Naive B cell (primary cell): Measurements from ENCODE around the gene LANCL2. TPM values are rescaled to one million over a fixed set of nuclear protein-coding genes. Genes with fewer than 3 reads are reported as not detected.
"Not testable (repeated sequence)": the region's sequence is repeated elsewhere in the genome, so short reads cannot be mapped to it uniquely, and the experiment has no call there.

ENCODE experiments used
- ATAC-seq, 2 donors: fragments of 150-1000 bp; cut with Tn5 transposase; 2 replicates each; pipeline ENCODE4 v1.10.0; 2021; ENCODE audit warnings: low read depth in 2 of 2, mild to moderate bottlenecking in 2 of 2, moderate library complexity in 2 of 2
- DNase-seq: peaks from one replicate; pipeline ENCODE4 v3.0.0; 2022
- H3K27ac Mint-ChIP-seq, 6 donors: one replicate each; pipeline ENCODE4 v1.8.0; 2020 to 2022; ENCODE audit warnings: mild to moderate bottlenecking in 6 of 6, mixed read lengths in 6 of 6, moderate library complexity in 5 of 6, inconsistent platforms in 2 of 6
- H3K27me3 Mint-ChIP-seq, 3 donors: one replicate each; pipeline ENCODE4 v1.8.0; 2021 to 2022; ENCODE audit warnings: mixed read lengths in 3 of 3, mild to moderate bottlenecking in 1 of 3
- H3K36me3 Mint-ChIP-seq, 2 donors: one replicate each; pipeline ENCODE4 v1.8.0; 2020 to 2022; ENCODE audit warnings: mixed read lengths in 2 of 2, inconsistent platforms in 1 of 2, mild to moderate bottlenecking in 1 of 2
- H3K4me1 Mint-ChIP-seq, 3 donors: one replicate each; pipeline ENCODE4 v1.8.0; 2020 to 2022; ENCODE audit warnings: mixed read lengths in 3 of 3, inconsistent platforms in 1 of 3, mild to moderate bottlenecking in 1 of 3, moderate library complexity in 1 of 3
- H3K4me3 Mint-ChIP-seq, 8 donors: one replicate each; pipeline ENCODE4 v1.8.0; 2020 to 2022; ENCODE audit warnings: mild to moderate bottlenecking in 8 of 8, mixed read lengths in 8 of 8, moderate library complexity in 8 of 8, inconsistent platforms in 2 of 8
- H3K9me3 Mint-ChIP-seq, 7 donors: one replicate each; pipeline ENCODE4 v1.8.0; 2020 to 2022; ENCODE audit warnings: mixed read lengths in 7 of 7, mild to moderate bottlenecking in 5 of 7, inconsistent platforms in 2 of 7, moderate library complexity in 1 of 7
- polyA plus RNA-seq, 6 donors: library from polyadenylated mRNA; unstranded; fragments of 300-500 nt; fragmentation: Illumina TruSeq; gene quantifications; one replicate each; pipeline ENCODE4 v1.2.3, GENCODE V29; 2021; ENCODE audit warnings: low read depth in 6 of 6

Gene LANCL2
- polyA plus RNA-seq, 6 donors from 2014 or later: 6.5 to 8.8 (median 6.9) TPM

GRCh38 chr7:55344840-55345239, 20.3 kb upstream of the LANCL2 start:
- ATAC-seq: no peak
- no peak overlapping the region for H3K4me3 Mint-ChIP-seq

DNA sequence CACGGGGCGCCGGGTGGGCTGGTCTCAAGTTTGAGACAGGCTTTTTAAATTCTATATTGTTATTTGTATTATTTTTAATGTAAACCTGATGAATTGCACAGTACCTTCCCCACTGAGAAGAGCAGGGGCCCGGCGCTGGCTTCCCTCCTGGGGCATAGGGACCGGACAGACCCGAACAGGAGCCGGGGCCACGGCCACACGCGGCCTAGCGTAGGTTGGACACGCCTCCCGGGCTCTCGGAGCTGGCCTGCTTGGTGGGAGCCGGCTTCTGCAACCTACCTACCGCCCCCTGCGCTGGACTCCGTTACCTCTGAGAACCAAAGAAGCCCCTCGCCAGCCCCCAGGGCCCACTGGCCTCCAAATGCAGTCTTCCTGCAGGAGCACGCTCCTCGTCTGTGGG, 19.8 kb upstream of the LANCL2 start:
- H3K9me3 Mint-ChIP-seq: peaks cover 0 to 2% (median 0%) of the 10 kb centered on the region in 7 donors
- no peaks in the 10 kb centered on the region for H3K36me3 Mint-ChIP-seq
- DNase-seq (no peak), ATAC-seq (no peak)
- no peak overlapping the region for H3K27ac Mint-ChIP-seq
- H3K4me1 Mint-ChIP-seq: no peaks in the 10 kb centered on the region
- peaks cover 12 to 22% (median 15%) of the 10 kb centered on the region in 3 donors for H3K27me3 Mint-ChIP-seq
- no peak overlapping the region for H3K4me3 Mint-ChIP-seq

More at GRCh38 chr7:55344840-55345239, 20.3 kb upstream of the LANCL2 start:
- Mint-ChIP-seq H3K27ac (no peak overlapping the region), H3K4me1 (no peaks in the 10 kb centered on the region), H3K27me3 (peaks cover 12 to 17% (median 15%) of the 10 kb centered on the region in 3 donors), H3K9me3 (peaks cover 0 to 3% (median 0%) of the 10 kb centered on the region in 7 donors), H3K36me3 (no peaks in the 10 kb centered on the region)
- DNase-seq: no peak

GRCh38 chr7:55348502-55348901, 16.6 kb upstream of the LANCL2 start:
- DNase-seq: no peak
- Mint-ChIP-seq H3K9me3 (peaks cover 0 to 2% (median 0%) of the 10 kb centered on the region in 7 donors), H3K36me3 (no peaks in the 10 kb centered on the region), H3K4me3 (no peak overlapping the region), H3K27me3 (peaks cover 12 to 29% (median 28%) of the 10 kb centered on the region in 3 donors), H3K27ac (no peak overlapping the region), H3K4me1 (no peaks in the 10 kb centered on the region)
- no peak for ATAC-seq

DNA sequence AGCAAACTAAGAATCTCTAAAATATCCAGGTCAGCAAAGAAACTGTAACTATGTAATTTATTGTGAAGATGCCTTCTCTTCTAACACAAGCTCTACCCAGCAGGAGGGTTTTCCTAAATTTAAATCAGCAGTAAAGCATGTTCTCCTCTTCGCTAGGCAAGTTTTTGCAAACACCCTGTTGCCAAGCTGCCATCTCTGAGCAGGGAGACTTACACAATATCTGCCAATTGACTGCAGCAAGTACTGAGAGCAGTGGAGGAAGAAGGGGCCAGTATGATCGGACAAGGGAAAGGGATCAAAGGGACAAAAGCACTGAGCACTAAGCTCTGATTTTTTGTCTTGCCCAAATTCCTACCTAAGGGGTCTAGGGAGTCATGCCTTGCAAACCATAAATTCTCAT, 16.0 kb upstream of the LANCL2 start:
- DNase-seq: no peak
- H3K9me3 Mint-ChIP-seq: peaks cover 0 to 2% (median 0%) of the 10 kb centered on the region in 7 donors
- peaks cover 12 to 31% (median 28%) of the 10 kb centered on the region in 3 donors for H3K27me3 Mint-ChIP-seq
- no peaks in the 10 kb centered on the region for H3K36me3 Mint-ChIP-seq
- ATAC-seq: no peak
- no peaks in the 10 kb centered on the region for H3K4me1 Mint-ChIP-seq
- H3K27ac Mint-ChIP-seq: no peak overlapping the region
- no peak overlapping the region for H3K4me3 Mint-ChIP-seq

GRCh38 chr7:55350281-55350680, 14.9 kb upstream of the LANCL2 start:
- Mint-ChIP-seq H3K36me3 (no peaks in the 10 kb centered on the region), H3K4me1 (no peaks in the 10 kb centered on the region), H3K27ac (no peak overlapping the region), H3K4me3 (no peak overlapping the region), H3K27me3 (peaks cover 12 to 37% (median 33%) of the 10 kb centered on the region in 3 donors), H3K9me3 (peaks cover 0 to 2% (median 0%) of the 10 kb centered on the region in 7 donors)
- DNase-seq (no peak), ATAC-seq (no peak)

DNA sequence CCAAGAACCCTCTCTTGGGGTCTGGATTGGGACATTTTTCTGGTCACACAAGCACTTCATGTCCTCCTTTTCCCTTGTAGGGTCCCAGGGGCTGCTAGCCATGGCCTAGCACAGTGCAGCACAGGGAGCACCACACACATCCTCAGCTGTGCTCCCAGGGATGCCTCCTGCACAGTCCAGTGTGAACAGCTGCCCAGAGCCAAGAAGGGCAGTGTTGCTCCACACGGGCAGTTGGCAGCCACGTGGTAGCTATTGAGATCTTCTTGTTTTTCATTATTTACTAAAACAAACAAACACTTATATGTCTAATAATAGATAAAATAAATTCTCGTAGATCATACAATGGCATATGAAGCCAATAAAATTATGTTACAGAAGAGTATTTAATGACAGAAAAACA, 13.9 kb upstream of the LANCL2 start:
- Mint-ChIP-seq H3K9me3 (peaks cover 0 to 1% (median 0%) of the 10 kb centered on the region in 7 donors), H3K27me3 (peaks cover 8 to 31% (median 26%) of the 10 kb centered on the region in 3 donors), H3K4me1 (no peaks in the 10 kb centered on the region), H3K36me3 (no peaks in the 10 kb centered on the region), H3K27ac (no peak overlapping the region), H3K4me3 (no peak overlapping the region)
- no peak for DNase-seq
- ATAC-seq: no peak

GRCh38 chr7:55352947-55353273, 12.2 kb upstream of the LANCL2 start:
- peaks cover 3 to 30% (median 21%) of the 10 kb centered on the region in 3 donors for H3K27me3 Mint-ChIP-seq
- not testable (repeated sequence) for H3K4me1 Mint-ChIP-seq, H3K4me3 Mint-ChIP-seq, H3K27ac Mint-ChIP-seq, H3K36me3 Mint-ChIP-seq, ATAC-seq, H3K9me3 Mint-ChIP-seq, DNase-seq

DNA sequence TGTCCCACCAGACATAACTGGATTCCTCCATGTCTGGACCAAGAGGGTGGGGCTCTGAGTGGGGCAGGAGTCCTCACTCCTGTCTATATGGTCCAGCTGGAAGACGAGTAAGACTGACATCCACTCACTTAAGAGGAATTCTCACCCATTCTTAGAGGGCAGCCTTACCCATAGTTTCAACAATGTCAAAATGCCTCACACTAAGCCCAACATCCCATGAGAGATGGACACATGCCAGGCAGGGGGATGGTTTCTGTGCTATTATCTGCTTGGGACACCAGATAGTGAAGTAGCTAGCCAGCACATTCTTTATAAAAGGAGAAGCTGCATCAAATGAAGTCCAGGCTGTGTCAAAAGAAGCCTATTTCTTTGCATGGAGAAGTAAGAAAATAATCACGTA, 4.7 kb upstream of the LANCL2 start:
- peak overlapping the region in 1 of 8 donors; percentile 25 for H3K4me3 Mint-ChIP-seq
- H3K9me3 Mint-ChIP-seq: peaks cover 0 to 2% (median 0%) of the 10 kb centered on the region in 7 donors
- no peak overlapping the region for H3K27ac Mint-ChIP-seq
- no peaks in the 10 kb centered on the region for H3K36me3 Mint-ChIP-seq
- ATAC-seq (no peak), DNase-seq (no peak)
- peaks cover 5 to 13% (median 8%) of the 10 kb centered on the region in 3 donors for H3K4me1 Mint-ChIP-seq
- peaks cover 13 to 27% (median 19%) of the 10 kb centered on the region in 3 donors for H3K27me3 Mint-ChIP-seq

DNA sequence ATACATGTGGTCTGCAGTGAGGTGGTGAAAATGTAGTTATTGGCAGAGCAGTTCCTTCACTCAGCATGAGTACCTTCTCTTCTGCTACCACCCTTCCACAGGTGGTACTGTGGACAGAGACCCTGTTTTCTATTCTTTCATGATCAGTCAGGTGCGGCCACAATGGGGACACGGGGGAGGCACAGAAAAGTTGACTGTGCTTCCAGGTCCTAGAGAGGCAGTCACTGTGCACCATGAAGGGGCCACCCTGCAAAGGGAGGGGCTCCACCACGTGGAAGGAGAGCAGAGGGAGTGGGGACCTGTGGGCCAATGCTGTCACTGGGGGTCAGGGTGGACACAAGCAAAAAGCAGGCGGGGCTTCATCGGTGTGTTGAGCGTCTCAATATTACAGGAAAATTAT, 3.6 kb upstream of the LANCL2 start:
- Mint-ChIP-seq H3K27me3 (peaks cover 13 to 21% (median 19%) of the 10 kb centered on the region in 3 donors), H3K4me3 (peak overlapping the region in 1 of 8 donors; percentile 66), H3K27ac (no peak overlapping the region), H3K9me3 (peaks cover 0 to 1% (median 0%) of the 10 kb centered on the region in 7 donors), H3K36me3 (no peaks in the 10 kb centered on the region), H3K4me1 (peaks cover 7 to 17% (median 10%) of the 10 kb centered on the region in 3 donors)
- no peak for DNase-seq
- no peak for ATAC-seq

DNA sequence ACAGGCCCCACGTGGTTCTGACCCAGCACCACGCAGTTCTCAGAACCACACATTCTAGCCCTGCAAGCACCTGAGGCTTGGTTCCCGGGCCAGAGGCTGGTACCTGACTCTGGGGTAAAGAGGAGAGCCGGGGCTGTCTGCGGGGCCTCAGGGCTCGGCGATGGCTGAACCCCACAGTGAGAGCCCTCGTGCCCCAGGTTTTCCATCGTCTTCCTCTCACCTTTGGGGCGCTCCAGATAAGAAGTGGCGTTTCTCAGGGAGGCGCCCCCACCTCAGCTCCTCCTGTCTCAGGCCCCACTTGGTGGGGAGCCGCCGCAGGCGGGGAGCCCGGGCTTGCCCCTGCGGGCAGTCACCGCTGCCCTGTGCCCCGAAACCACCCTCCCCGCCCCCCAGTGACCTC, 2.2 kb upstream of the LANCL2 start:
- Mint-ChIP-seq H3K4me1 (peaks cover 13 to 31% (median 15%) of the 10 kb centered on the region in 3 donors), H3K36me3 (no peaks in the 10 kb centered on the region), H3K4me3 (peak overlapping the region in 1 of 8 donors; percentile 66), H3K27me3 (peaks cover 13 to 19% (median 18%) of the 10 kb centered on the region in 3 donors), H3K9me3 (peaks cover 0 to 1% (median 0%) of the 10 kb centered on the region in 7 donors), H3K27ac (no peak overlapping the region)
- no peak for DNase-seq
- no peak for ATAC-seq

GRCh38 chr7:55363386-55364170, 1.6 kb upstream of the LANCL2 start:
- Mint-ChIP-seq H3K4me1 (peaks cover 13 to 35% (median 22%) of the 10 kb centered on the region in 3 donors), H3K4me3 (peak overlapping the region in 4 of 8 donors; percentile 22 to 68 (median 43)), H3K9me3 (peaks cover 0 to 1% (median 0%) of the 10 kb centered on the region in 7 donors), H3K36me3 (no peaks in the 10 kb centered on the region), H3K27me3 (peaks cover 12 to 18% (median 16%) of the 10 kb centered on the region in 3 donors), H3K27ac (peak overlapping the region in 3 of 6 donors; percentile 32 to 78 (median 77))
- DNase-seq (no peak), ATAC-seq (no peak)

DNA sequence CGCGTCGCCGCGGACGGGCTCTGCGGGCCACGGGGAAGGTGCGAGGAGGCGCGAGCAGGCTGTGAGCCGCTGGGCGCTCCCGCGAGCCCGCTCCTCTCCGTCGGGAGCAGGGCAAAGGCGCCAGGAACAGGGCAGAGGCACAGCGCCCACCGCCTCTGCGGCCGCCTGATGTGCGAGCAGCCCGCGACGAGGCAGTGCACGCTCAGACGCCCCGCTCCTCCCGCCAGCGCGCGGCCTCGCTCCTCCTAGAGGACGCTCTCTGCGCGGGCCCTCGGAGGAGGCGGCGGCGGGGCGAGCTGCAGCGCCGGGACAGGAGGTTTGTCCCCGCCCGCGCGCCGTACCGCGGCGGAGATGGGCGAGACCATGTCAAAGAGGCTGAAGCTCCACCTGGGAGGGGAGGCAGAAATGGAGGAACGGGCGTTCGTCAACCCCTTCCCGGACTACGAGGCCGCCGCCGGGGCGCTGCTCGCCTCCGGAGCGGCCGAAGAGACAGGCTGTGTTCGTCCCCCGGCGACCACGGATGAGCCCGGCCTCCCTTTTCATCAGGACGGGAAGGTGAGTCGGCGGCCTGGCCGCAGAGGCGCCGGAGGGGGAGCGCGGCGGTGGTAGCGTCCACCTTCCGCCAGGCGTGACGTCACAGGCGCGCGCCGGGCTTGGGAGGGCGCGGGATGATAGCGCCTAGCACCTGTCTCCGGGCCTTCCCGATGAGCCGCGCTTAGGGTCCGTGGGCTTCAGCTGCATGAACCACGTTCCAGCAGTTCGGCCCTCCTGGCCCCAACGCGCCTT, 731 bp downstream of the LANCL2 start:
- Mint-ChIP-seq H3K4me3 (peak overlapping the region in 7 of 8 donors; percentile 84 to 97 (median 95)), H3K27me3 (no peaks in the 10 kb centered on the region), H3K4me1 (peaks cover 21 to 37% (median 36%) of the 10 kb centered on the region in 3 donors), H3K36me3 (no peaks in the 10 kb centered on the region), H3K27ac (peak overlapping the region; percentile 98 to 99 (median 98)), H3K9me3 (peaks cover 0 to 1% (median 0%) of the 10 kb centered on the region in 7 donors)
- ATAC-seq (peak; percentile 77 to 83), DNase-seq (peak; percentile 98)

GRCh38 chr7:55366461-55367070, 1.4 kb downstream of the LANCL2 start:
- DNase-seq: peak; percentile 7
- peak overlapping the region in 7 of 8 donors; percentile 84 to 97 (median 95) for H3K4me3 Mint-ChIP-seq
- no peaks in the 10 kb centered on the region for H3K27me3 Mint-ChIP-seq
- peaks cover 21 to 37% (median 36%) of the 10 kb centered on the region in 3 donors for H3K4me1 Mint-ChIP-seq
- peaks cover 0 to 1% (median 0%) of the 10 kb centered on the region in 7 donors for H3K9me3 Mint-ChIP-seq
- ATAC-seq: peak; percentile 5 to 6
- no peaks in the 10 kb centered on the region for H3K36me3 Mint-ChIP-seq
- H3K27ac Mint-ChIP-seq: peak overlapping the region; percentile 98 to 99 (median 98)
